Measurements from ENCODE around the gene PEF1.

The PEF1 gene

GRCh38 chr1:31626223-31627207, 18.2 kb downstream of the PEF1 start:
- no peak for DNase-seq

- DNase-seq = no peak
Observed at GRCh38 chr1:31625561-31626222, 19.0 kb downstream of the PEF1 start.

GRCh38 chr1:31624731-31625514, 19.8 kb downstream of the PEF1 start:
- no peak for DNase-seq

- DNase-seq = no peak
Observed at GRCh38 chr1:31624309-31624708, 20.4 kb downstream of the PEF1 start.

- DNase-seq = no peak
Observed at GRCh38 chr1:31623365-31623764, 21.3 kb downstream of the PEF1 start.

- DNase-seq = no peak
Observed at GRCh38 chr1:31621847-31622730, 22.6 kb downstream of the PEF1 start.

- no peak for DNase-seq
Observed at GRCh38 chr1:31621498-31621820, 23.2 kb downstream of the PEF1 start.

DNA sequence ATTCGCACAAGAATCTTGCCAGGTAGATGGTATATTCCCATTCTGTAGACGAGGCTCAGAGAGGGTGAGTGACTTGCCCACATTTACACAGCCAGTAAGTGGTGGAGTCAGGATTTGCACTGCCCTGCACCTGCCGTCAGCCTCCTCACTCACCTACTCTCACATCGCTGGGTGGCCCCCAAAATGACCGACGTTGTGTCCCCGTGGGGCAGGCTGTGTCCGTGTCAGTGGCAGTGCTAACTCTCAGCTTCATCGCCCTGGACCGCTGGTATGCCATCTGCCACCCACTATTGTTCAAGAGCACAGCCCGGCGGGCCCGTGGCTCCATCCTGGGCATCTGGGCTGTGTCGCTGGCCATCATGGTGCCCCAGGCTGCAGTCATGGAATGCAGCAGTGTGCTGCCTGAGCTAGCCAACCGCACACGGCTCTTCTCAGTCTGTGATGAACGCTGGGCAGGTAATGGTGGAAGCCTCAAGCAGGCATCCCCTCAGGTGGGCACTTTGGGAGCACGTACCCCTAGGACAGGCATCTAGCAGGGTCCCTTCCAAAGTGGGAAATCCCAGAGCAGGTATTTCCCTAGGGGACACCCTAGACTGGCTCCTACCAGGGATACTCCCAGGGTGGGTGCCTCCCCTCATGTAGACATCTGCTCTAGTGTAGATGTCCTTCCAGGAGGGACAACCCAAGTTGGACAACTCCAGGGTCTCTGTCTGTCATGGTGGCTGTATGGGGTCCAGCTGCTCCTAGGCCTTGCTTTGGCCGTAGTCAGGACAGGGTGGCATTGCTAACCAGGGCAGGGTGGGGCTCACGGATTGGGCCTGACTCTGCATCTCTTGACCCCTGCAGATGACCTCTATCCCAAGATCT, 23.8 kb downstream of the PEF1 start:
- no peak for DNase-seq

- no peak for DNase-seq
Observed at GRCh38 chr1:31618916-31619846, 25.5 kb downstream of the PEF1 start.

GRCh38 chr1:31617916-31618746, 26.5 kb downstream of the PEF1 start:
- peak; percentile 24 to 30 for DNase-seq

DNA sequence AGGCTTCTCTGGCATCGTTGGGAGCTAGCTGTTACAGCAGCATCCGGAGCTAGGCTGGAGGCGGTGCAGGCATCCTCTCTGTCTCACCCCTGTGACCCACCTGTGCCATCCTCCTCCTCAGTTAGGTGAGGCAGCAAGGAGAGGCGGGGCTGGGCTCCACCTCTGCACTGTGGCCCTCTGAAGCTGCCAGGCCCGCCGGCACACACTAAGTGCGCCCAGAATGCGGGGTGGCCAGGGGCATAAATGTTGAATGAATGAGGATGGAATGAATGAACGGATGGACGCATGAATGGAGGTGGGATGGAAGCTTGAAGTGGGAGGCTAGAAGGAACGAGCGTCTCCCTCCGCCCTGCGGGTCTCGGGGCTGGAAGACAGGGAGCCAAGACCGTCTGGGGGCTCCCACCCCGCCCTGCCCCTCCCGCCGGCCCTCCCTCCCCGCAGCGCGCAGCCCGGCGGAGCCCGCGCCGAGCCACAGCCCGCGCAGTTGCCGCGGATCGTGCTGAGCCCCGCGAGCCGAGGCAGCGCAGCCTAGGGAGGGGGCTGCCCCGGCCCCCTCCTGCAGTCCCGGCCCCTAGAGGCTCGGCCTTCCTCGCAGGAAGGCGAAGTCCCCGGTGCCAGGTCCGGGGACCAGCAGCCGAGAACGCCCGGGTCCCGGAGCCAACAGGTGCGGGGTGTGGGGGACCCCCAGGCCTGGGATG, 27.3 kb downstream of the PEF1 start, which contains the start of gene HCRTR1:
Gene HCRTR1, plus strand, starts transcription at position 472 of the 698 bp plus-strand sequence. CDS start 1,504 bp downstream, outside the sequence.
- DNase-seq = no peak

DNA sequence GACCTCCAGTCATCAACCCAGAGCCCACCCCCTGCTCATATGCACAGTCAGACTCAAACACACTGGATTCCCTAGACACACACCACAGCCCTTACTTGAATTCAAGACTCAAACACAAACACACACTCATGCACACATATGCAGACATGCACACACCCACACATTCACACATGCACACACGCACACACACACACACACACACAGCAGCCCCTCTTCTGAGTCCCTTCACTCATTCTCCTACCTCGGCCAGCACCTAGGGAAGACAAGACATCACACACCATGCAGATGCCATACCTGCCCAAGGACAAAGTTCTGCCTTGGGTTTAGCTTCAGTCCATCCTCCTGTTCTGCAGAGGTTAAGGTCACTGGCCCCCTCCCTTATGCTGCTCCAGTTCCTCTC, 28.7 kb downstream of the PEF1 start:
- DNase-seq = no peak

DNA sequence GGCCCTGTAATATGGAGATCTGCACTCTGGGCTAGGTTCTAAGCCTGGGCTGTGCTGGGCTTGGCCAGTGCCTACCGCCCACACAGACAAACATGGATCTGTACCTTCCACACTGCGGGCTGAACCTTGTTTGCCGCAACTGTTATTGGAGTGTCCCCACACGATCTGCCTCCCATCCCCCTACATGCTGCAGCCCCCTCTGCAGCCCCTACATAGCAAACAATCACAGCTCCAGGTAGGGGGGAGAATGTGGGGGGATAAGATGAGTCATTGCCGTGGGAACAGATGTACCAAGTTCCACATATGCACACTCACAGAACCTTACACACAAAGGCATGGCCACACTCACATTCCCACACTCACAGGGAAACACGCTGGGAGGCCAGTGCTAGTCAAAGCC, 29.3 kb downstream of the PEF1 start:
- DNase-seq = no peak

GRCh38 chr1:31614414-31615005, 30.2 kb downstream of the PEF1 start:
- DNase-seq = no peak

- no peak for DNase-seq
Observed at GRCh38 chr1:31609514-31610118, 35.1 kb downstream of the PEF1 start.

DNA sequence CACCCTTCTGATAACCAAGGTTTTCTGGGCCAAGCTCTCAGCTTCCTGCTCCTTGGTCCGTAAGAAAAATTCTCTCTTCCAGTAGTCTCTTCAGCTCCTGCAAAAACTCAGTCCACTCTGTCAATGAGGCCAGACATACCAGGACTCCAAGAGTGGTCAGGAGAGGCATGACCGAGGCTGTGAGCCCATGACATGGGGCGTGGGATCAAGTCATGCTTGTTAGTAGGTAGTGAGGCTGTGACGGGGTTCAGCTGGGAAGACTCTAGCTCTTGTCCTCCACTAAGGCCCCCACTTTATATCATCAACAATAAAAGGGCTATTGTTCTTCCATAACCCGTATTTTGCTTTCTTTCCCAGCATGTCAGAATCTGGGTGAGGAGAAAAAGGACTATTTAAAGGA, 37.3 kb downstream of the PEF1 start:
- DNase-seq = no peak

- peak in 1 of 2 donors; percentile 91 for DNase-seq
Observed at GRCh38 chr1:31605908-31606427, 38.7 kb downstream of the PEF1 start.
